OCI-LY3 (cell line): ENCODE results near the gene RAP1GAP2.

Experiments
- EZH2phosphoT487 ChIP-seq: fragments of 200-600 bp; shearing (Covaris generic); IDR thresholded peaks from 2 replicates; pipeline ENCODE4 v1.6.1; 2018; ENCODE audit warnings: antibody characterized with exemption, mixed run types, low read depth
- TF ChIP-seq, protein P1 (sequence below): fragments of 200-600, 300-600 bp; sonication (generic); IDR thresholded peaks from 2 replicates; pipeline ENCODE4 v1.5.1; 2014; ENCODE audit warnings: antibody characterized with exemption, low read length, low read depth

- TF ChIP-seq, protein P1, sequence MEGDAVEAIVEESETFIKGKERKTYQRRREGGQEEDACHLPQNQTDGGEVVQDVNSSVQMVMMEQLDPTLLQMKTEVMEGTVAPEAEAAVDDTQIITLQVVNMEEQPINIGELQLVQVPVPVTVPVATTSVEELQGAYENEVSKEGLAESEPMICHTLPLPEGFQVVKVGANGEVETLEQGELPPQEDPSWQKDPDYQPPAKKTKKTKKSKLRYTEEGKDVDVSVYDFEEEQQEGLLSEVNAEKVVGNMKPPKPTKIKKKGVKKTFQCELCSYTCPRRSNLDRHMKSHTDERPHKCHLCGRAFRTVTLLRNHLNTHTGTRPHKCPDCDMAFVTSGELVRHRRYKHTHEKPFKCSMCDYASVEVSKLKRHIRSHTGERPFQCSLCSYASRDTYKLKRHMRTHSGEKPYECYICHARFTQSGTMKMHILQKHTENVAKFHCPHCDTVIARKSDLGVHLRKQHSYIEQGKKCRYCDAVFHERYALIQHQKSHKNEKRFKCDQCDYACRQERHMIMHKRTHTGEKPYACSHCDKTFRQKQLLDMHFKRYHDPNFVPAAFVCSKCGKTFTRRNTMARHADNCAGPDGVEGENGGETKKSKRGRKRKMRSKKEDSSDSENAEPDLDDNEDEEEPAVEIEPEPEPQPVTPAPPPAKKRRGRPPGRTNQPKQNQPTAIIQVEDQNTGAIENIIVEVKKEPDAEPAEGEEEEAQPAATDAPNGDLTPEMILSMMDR, result no peak
- no peak for TF ChIP-seq EZH2phosphoT487
These were observed 102.2 kb downstream of the RAP1GAP2 start for GRCh38 chr17:2898255-2898926.
